Gastrocnemius medialis (tissue), 4 donors: ENCODE results near the gene GNG13. TPM values are rescaled to one million over a fixed set of nuclear protein-coding genes. Genes with fewer than 3 reads are reported as not detected.

Experiments
- ATAC-seq, 2 donors: fragments of 150-250 bp; one replicate each; pipeline ENCODE4 v1.9.1; 2016
- DNase-seq, 2 donors: peaks; one replicate each; pipeline ENCODE4 v3.0.0-alpha.2; 2019
- H3K27ac ChIP-seq, 4 donors: fragments of 200-600 bp; sonication (generic); 1 replicate in 1 of 4; 2 replicates in 3 of 4; pipeline ENCODE4 v1.5.1; 2016 to 2018; ENCODE audit warnings: mild to moderate bottlenecking in 2 of 4, moderate library complexity in 1 of 4
- H3K27me3 ChIP-seq, 3 donors: fragments of 200-600 bp; sonication (generic) in 2 of 3; 1 replicate in 1 of 3; 2 replicates in 2 of 3; pipeline versions ENCODE4 v1.5.1 to v1.6.0; 2016 to 2019; ENCODE audit warnings: mild to moderate bottlenecking in 1 of 3, moderate library complexity in 1 of 3
- H3K36me3 ChIP-seq, 2 donors: fragments of 200-600 bp; sonication (generic) in 1 of 2; one replicate each; pipeline ENCODE4 v1.5.1; 2017 to 2018
- H3K4me1 ChIP-seq, 2 donors: fragments of 200-600 bp; sonication (generic) in 1 of 2; one replicate each; pipeline ENCODE4 v1.5.1; 2016 to 2017; ENCODE audit warnings: mild to moderate bottlenecking in 2 of 2
- H3K4me3 ChIP-seq, 4 donors: fragments of 200-600 bp; sonication (generic) in 3 of 4; 1 replicate in 1 of 4; 2 replicates in 3 of 4; pipeline ENCODE4 v1.5.1; 2016 to 2019; ENCODE audit warnings: mild to moderate bottlenecking in 2 of 4
- H3K9me3 ChIP-seq, 3 donors: fragments of 200-600 bp; sonication (generic) in 2 of 3; 1 replicate in 1 of 3; 2 replicates in 2 of 3; pipeline ENCODE4 v1.5.1; 2016 to 2019
- CTCF ChIP-seq, 5 experiments: fragments of 450-650 bp in 3 of 5; fragments of 200-600 bp in 2 of 5; sonication (generic) in 2 of 5; IDR thresholded peaks in 4 of 5; conservative IDR thresholded peaks in 1 of 5; 1 replicate in 4 of 5; 2 replicates in 1 of 5; pipeline ENCODE4 v1.5.1; 2016 to 2019; ENCODE audit warnings: antibody characterized with exemption in 5 of 5, mild to moderate bottlenecking in 3 of 5, moderate library complexity in 3 of 5
- POLR2A ChIP-seq, 2 donors: fragments of 450-650 bp; IDR thresholded peaks; one replicate each; pipeline ENCODE4 v1.6.1; 2017; ENCODE audit warnings: antibody characterized with exemption in 2 of 2, mild to moderate bottlenecking in 2 of 2, moderate library complexity in 2 of 2
- in situ Hi-C, 4 donors: fragments of 200-750 bp; cut with MboI; loops; one replicate each; pipeline versions ENCODE4 v1.15.0 to v1.8.0; 2017; ENCODE audit warnings: low sequenced_read_pairs in 4 of 4
- intact Hi-C: fragments of 100-400 bp; cut with DNase I; formaldehyde crosslinking; loops from one replicate; pipeline ENCODE4 v1.15.1; 2023; ENCODE audit warnings: low total_unique reads
- total RNA-seq, 4 donors: library from RNA; depleted of rRNA; stranded (reverse); fragments of >200 nt; gene quantifications; one replicate each; pipeline versions ENCODE4 v1.1.0 to v1.2.3, GENCODE V29; 2016

GNG13 gene
- total RNA-seq, 4 donors from 2014 or later: not detected

- ATAC-seq (no peak), DNase-seq (no peak)
- no peak for TF ChIP-seq CTCF (IDR thresholded peaks at IDR 0.05 in 4 of 5, conservative IDR thresholded peaks at IDR 0.05 in 1 of 5)
- TF ChIP-seq POLR2A (IDR thresholded peaks at IDR 0.05): no peak
- H3K27me3 ChIP-seq: peaks cover 46 to 80% (median 59%) of the 10 kb centered on the region in 3 donors
- in situ Hi-C loops: loop anchor here in 1 of 4 donors (25.0 kb wide), 1 partner anchor 261 kb away; the partner anchor contains the start of gene SSTR5
- no peaks in the 10 kb centered on the region for H3K9me3 ChIP-seq
- no peak overlapping the region for H3K4me3 ChIP-seq
- intact Hi-C loops: no loop called here
- no peaks in the 10 kb centered on the region for H3K36me3 ChIP-seq
- no peak overlapping the region for H3K27ac ChIP-seq
- H3K4me1 ChIP-seq: no peaks in the 10 kb centered on the region
Observed at GRCh38 chr16:800834-801511, 439 bp upstream of the GNG13 start.

- intact Hi-C loops (no loop called here), in situ Hi-C loops (no loop called here)
- no peak overlapping the region for H3K27ac ChIP-seq
- no peaks in the 10 kb centered on the region for H3K9me3 ChIP-seq
- TF ChIP-seq CTCF (IDR thresholded peaks at IDR 0.05 in 4 of 5, conservative IDR thresholded peaks at IDR 0.05 in 1 of 5): no peak
- TF ChIP-seq POLR2A (IDR thresholded peaks at IDR 0.05): no peak
- DNase-seq: no peak
- H3K4me3 ChIP-seq: no peak overlapping the region
- H3K36me3 ChIP-seq: no peaks in the 10 kb centered on the region
- ATAC-seq: no peak
- H3K27me3 ChIP-seq: peaks cover 43 to 70% (median 54%) of the 10 kb centered on the region in 3 donors
- H3K4me1 ChIP-seq: no peaks in the 10 kb centered on the region
Observed at GRCh38 chr16:799111-799947, 1.2 kb downstream of the GNG13 start.

- in situ Hi-C loops (no loop called here), intact Hi-C loops (no loop called here)
- Histone ChIP-seq H3K4me1 (no peaks in the 10 kb centered on the region), H3K4me3 (no peak overlapping the region), H3K36me3 (no peaks in the 10 kb centered on the region), H3K27ac (no peak overlapping the region), H3K9me3 (no peaks in the 10 kb centered on the region), H3K27me3 (peaks cover 42 to 66% (median 52%) of the 10 kb centered on the region in 3 donors)
- TF ChIP-seq POLR2A (IDR thresholded peaks at IDR 0.05): no peak
- TF ChIP-seq CTCF (IDR thresholded peaks at IDR 0.05 in 4 of 5, conservative IDR thresholded peaks at IDR 0.05 in 1 of 5): no peak
- ATAC-seq (no peak), DNase-seq (no peak)
Observed at GRCh38 chr16:798666-799065, 1.9 kb downstream of the GNG13 start.

GRCh38 chr16:797686-798085 is 2.8 kb downstream of the GNG13 start:
- DNase-seq (no peak), ATAC-seq (no peak)
- no peaks in the 10 kb centered on the region for H3K36me3 ChIP-seq
- peaks cover 34 to 58% (median 47%) of the 10 kb centered on the region in 3 donors for H3K27me3 ChIP-seq
- no peaks in the 10 kb centered on the region for H3K4me1 ChIP-seq
- no peak overlapping the region for H3K4me3 ChIP-seq
- TF ChIP-seq CTCF (IDR thresholded peaks at IDR 0.05 in 4 of 5, conservative IDR thresholded peaks at IDR 0.05 in 1 of 5) (no peak), POLR2A (IDR thresholded peaks at IDR 0.05) (no peak)
- H3K9me3 ChIP-seq: no peaks in the 10 kb centered on the region
- intact Hi-C loops (no loop called here), in situ Hi-C loops (no loop called here)
- no peak overlapping the region for H3K27ac ChIP-seq
